ENCODE measurements around the gene CLDN24.

The CLDN24 gene

GRCh38 chr4:183306811-183307210 is 15.4 kb downstream of the CLDN24 start:
- no peaks in the 10 kb centered on the region for H3K9me3 ChIP-seq
- no peaks in the 10 kb centered on the region for H3K27me3 ChIP-seq
- H3K36me3 ChIP-seq = no peaks in the 10 kb centered on the region
- H3K4me1 ChIP-seq (ENCODE audit: control insufficient read depth in 1 of 2, insufficient read depth in 1 of 2, low read depth in 1 of 2, low read length in 1 of 2) = no peaks in the 10 kb centered on the region
- no peak overlapping the region for H3K4me3 ChIP-seq (ENCODE audit: low read depth in 1 of 2, low read length in 1 of 2)
- no peak overlapping the region for H3K27ac ChIP-seq
- TF ChIP-seq CTCF (IDR thresholded peaks at IDR 0.05) = no peak

GRCh38 chr4:183304538-183304937 is 17.7 kb downstream of the CLDN24 start:
- Histone ChIP-seq H3K9me3 (no peaks in the 10 kb centered on the region), H3K4me3 (ENCODE audit: low read depth in 1 of 2, low read length in 1 of 2) (no peak overlapping the region), H3K36me3 (no peaks in the 10 kb centered on the region), H3K27ac (no peak overlapping the region), H3K27me3 (no peaks in the 10 kb centered on the region), H3K4me1 (ENCODE audit: control insufficient read depth in 1 of 2, insufficient read depth in 1 of 2, low read depth in 1 of 2, low read length in 1 of 2) (no peaks in the 10 kb centered on the region)
- TF ChIP-seq CTCF (IDR thresholded peaks at IDR 0.05) = no peak

- Histone ChIP-seq H3K27ac (no peak overlapping the region), H3K4me1 (ENCODE audit: control insufficient read depth in 1 of 2, insufficient read depth in 1 of 2, low read depth in 1 of 2, low read length in 1 of 2) (no peaks in the 10 kb centered on the region), H3K4me3 (ENCODE audit: low read depth in 1 of 2, low read length in 1 of 2) (no peak overlapping the region), H3K9me3 (no peaks in the 10 kb centered on the region), H3K27me3 (no peaks in the 10 kb centered on the region), H3K36me3 (no peaks in the 10 kb centered on the region)
- TF ChIP-seq CTCF (IDR thresholded peaks at IDR 0.05) = no peak
These were observed 18.2 kb downstream of the CLDN24 start for GRCh38 chr4:183304067-183304466.

GRCh38 chr4:183303301-183303700 is 18.9 kb downstream of the CLDN24 start:
- Histone ChIP-seq H3K9me3 (no peaks in the 10 kb centered on the region), H3K27ac (no peak overlapping the region), H3K27me3 (no peaks in the 10 kb centered on the region), H3K4me1 (ENCODE audit: control insufficient read depth in 1 of 2, insufficient read depth in 1 of 2, low read depth in 1 of 2, low read length in 1 of 2) (no peaks in the 10 kb centered on the region), H3K36me3 (no peaks in the 10 kb centered on the region), H3K4me3 (ENCODE audit: low read depth in 1 of 2, low read length in 1 of 2) (no peak overlapping the region)
- TF ChIP-seq CTCF (IDR thresholded peaks at IDR 0.05) = no peak

- H3K4me1 ChIP-seq (ENCODE audit: control insufficient read depth in 1 of 2, insufficient read depth in 1 of 2, low read depth in 1 of 2, low read length in 1 of 2) = no peaks in the 10 kb centered on the region
- no peaks in the 10 kb centered on the region for H3K36me3 ChIP-seq
- no peak for TF ChIP-seq CTCF (IDR thresholded peaks at IDR 0.05)
- H3K4me3 ChIP-seq (ENCODE audit: low read depth in 1 of 2, low read length in 1 of 2) = no peak overlapping the region
- H3K27me3 ChIP-seq = no peaks in the 10 kb centered on the region
- H3K27ac ChIP-seq = no peak overlapping the region
- H3K9me3 ChIP-seq = no peaks in the 10 kb centered on the region
These were observed 21.6 kb downstream of the CLDN24 start for GRCh38 chr4:183300655-183301054.

- no peak overlapping the region for H3K27ac ChIP-seq
- no peaks in the 10 kb centered on the region for H3K36me3 ChIP-seq
- H3K4me1 ChIP-seq (ENCODE audit: control insufficient read depth in 1 of 2, insufficient read depth in 1 of 2, low read depth in 1 of 2, low read length in 1 of 2) = no peaks in the 10 kb centered on the region
- no peak for TF ChIP-seq CTCF (IDR thresholded peaks at IDR 0.05)
- H3K4me3 ChIP-seq (ENCODE audit: low read depth in 1 of 2, low read length in 1 of 2) = no peak overlapping the region
- no peaks in the 10 kb centered on the region for H3K27me3 ChIP-seq
- H3K9me3 ChIP-seq = no peaks in the 10 kb centered on the region
These were observed 22.2 kb downstream of the CLDN24 start for GRCh38 chr4:183300070-183300469.

Measured in neutrophil (primary cell).